Measurements from ENCODE around the gene IL1RAPL1.

DNA sequence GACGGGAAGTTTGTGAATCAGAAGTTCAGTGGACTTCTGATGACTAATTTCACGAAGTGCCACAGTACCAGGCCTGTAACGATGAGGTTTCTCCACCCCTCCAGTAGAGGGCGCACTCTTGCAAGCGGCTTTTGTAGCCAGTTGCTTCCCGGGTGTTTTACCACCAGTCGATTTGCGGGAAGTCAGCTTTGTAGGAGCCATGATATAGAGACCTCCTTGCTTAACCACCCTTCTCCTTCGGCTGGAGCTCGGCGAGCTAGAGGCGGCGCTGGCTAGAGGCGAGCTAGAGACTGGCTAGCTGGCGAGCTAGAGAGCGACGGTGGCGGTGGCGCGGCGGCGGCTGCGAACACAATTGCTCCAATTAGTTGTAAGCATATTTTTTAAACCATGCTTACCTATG, 72.0 kb downstream of the IL1RAPL1 start:
- TF ChIP-seq, protein P1, sequence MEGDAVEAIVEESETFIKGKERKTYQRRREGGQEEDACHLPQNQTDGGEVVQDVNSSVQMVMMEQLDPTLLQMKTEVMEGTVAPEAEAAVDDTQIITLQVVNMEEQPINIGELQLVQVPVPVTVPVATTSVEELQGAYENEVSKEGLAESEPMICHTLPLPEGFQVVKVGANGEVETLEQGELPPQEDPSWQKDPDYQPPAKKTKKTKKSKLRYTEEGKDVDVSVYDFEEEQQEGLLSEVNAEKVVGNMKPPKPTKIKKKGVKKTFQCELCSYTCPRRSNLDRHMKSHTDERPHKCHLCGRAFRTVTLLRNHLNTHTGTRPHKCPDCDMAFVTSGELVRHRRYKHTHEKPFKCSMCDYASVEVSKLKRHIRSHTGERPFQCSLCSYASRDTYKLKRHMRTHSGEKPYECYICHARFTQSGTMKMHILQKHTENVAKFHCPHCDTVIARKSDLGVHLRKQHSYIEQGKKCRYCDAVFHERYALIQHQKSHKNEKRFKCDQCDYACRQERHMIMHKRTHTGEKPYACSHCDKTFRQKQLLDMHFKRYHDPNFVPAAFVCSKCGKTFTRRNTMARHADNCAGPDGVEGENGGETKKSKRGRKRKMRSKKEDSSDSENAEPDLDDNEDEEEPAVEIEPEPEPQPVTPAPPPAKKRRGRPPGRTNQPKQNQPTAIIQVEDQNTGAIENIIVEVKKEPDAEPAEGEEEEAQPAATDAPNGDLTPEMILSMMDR (conservative IDR thresholded peaks at IDR 0.05; ENCODE audit: low read depth in 2 of 2): peak; percentile 54 to 70
- TF ChIP-seq, protein P2, sequence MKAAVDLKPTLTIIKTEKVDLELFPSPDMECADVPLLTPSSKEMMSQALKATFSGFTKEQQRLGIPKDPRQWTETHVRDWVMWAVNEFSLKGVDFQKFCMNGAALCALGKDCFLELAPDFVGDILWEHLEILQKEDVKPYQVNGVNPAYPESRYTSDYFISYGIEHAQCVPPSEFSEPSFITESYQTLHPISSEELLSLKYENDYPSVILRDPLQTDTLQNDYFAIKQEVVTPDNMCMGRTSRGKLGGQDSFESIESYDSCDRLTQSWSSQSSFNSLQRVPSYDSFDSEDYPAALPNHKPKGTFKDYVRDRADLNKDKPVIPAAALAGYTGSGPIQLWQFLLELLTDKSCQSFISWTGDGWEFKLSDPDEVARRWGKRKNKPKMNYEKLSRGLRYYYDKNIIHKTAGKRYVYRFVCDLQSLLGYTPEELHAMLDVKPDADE (IDR thresholded peaks at IDR 0.05): no peak
- no peak for TF ChIP-seq EZH2 (IDR thresholded peaks at IDR 0.05; ENCODE audit: low read depth, unreplicated experiment)
- no peak for TF ChIP-seq POLR2AphosphoS5 (IDR thresholded peaks at IDR 0.05; ENCODE audit: low read depth)

Measured in GM23338 (cell line).